Ishikawa (cell line): Measurements from ENCODE around the gene DTD1.

ENCODE experiments used
- EGR1 ChIP-seq: IDR thresholded peaks from 2 replicates; pipeline ENCODE4 v1.6.1; 2012
- EP300 ChIP-seq: IDR thresholded peaks from 2 replicates; pipeline ENCODE4 v1.6.1; 2012; ENCODE audit warnings: borderline replicate concordance
- FOXM1 ChIP-seq: IDR thresholded peaks from 2 replicates; pipeline ENCODE4 v1.6.1; 2012; ENCODE audit warnings: low read depth, borderline replicate concordance
- RAD21 ChIP-seq: IDR thresholded peaks from 2 replicates; pipeline ENCODE4 v1.6.1; 2012; ENCODE audit warnings: low read depth
- TAF1 ChIP-seq: IDR thresholded peaks from 2 replicates; pipeline ENCODE4 v1.6.1; 2012; ENCODE audit warnings: low read depth, mild to moderate bottlenecking
- TCF12 ChIP-seq: IDR thresholded peaks from 2 replicates; pipeline ENCODE4 v1.6.1; 2012; ENCODE audit warnings: low read depth
- TEAD4 ChIP-seq: IDR thresholded peaks from 2 replicates; pipeline ENCODE4 v1.6.1; 2012
- YY1 ChIP-seq: IDR thresholded peaks from 2 replicates; pipeline ENCODE4 v1.6.1; 2012; ENCODE audit warnings: low read depth
- TF ChIP-seq, protein P1 (sequence below): IDR thresholded peaks from 2 replicates; pipeline ENCODE4 v1.6.1; 2012; ENCODE audit warnings: low read depth, mild to moderate bottlenecking
- TF ChIP-seq, protein P2 (sequence below): IDR thresholded peaks from 2 replicates; pipeline ENCODE4 v1.6.1; 2012
- TF ChIP-seq, protein P3 (sequence below): IDR thresholded peaks from 2 replicates; pipeline ENCODE4 v1.6.1; 2012

DNA sequence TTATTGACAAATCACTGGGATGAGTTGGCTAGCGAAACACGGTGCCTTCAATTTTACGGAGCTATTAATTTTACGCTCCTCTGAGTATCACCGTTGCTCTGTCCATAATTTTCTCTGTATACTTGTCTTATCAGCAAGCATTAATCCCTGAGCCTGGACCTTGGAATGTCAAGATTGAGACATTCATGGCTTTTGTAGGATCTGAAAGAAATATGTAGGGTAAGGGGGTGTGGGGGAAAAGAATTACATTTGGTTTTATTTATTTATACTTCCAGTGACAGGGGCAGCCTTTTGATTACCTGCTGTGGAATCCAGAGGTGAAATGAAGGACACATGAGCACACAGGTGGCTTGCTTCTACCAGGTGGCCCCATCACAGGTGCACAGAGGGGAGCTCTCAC is 46.6 kb downstream of the DTD1 start:
- TF ChIP-seq RAD21 (no peak), FOXM1 (no peak), TAF1 (no peak), EGR1 (no peak), TCF12 (no peak), YY1 (no peak), EP300 (no peak), TEAD4 (no peak)
- TF ChIP-seq, protein P1, sequence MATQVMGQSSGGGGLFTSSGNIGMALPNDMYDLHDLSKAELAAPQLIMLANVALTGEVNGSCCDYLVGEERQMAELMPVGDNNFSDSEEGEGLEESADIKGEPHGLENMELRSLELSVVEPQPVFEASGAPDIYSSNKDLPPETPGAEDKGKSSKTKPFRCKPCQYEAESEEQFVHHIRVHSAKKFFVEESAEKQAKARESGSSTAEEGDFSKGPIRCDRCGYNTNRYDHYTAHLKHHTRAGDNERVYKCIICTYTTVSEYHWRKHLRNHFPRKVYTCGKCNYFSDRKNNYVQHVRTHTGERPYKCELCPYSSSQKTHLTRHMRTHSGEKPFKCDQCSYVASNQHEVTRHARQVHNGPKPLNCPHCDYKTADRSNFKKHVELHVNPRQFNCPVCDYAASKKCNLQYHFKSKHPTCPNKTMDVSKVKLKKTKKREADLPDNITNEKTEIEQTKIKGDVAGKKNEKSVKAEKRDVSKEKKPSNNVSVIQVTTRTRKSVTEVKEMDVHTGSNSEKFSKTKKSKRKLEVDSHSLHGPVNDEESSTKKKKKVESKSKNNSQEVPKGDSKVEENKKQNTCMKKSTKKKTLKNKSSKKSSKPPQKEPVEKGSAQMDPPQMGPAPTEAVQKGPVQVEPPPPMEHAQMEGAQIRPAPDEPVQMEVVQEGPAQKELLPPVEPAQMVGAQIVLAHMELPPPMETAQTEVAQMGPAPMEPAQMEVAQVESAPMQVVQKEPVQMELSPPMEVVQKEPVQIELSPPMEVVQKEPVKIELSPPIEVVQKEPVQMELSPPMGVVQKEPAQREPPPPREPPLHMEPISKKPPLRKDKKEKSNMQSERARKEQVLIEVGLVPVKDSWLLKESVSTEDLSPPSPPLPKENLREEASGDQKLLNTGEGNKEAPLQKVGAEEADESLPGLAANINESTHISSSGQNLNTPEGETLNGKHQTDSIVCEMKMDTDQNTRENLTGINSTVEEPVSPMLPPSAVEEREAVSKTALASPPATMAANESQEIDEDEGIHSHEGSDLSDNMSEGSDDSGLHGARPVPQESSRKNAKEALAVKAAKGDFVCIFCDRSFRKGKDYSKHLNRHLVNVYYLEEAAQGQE = no peak
- TF ChIP-seq, protein P2, sequence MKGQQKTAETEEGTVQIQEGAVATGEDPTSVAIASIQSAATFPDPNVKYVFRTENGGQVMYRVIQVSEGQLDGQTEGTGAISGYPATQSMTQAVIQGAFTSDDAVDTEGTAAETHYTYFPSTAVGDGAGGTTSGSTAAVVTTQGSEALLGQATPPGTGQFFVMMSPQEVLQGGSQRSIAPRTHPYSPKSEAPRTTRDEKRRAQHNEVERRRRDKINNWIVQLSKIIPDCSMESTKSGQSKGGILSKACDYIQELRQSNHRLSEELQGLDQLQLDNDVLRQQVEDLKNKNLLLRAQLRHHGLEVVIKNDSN = no peak
- TF ChIP-seq, protein P3, sequence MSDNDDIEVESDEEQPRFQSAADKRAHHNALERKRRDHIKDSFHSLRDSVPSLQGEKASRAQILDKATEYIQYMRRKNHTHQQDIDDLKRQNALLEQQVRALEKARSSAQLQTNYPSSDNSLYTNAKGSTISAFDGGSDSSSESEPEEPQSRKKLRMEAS = no peak
